Transverse colon (tissue), 4 donors: ENCODE data around the gene DPEP3. TPM values are rescaled to one million over a fixed set of nuclear protein-coding genes. Genes with fewer than 3 reads are reported as not detected.

Source experiments
- DNase-seq: peaks from one replicate; pipeline ENCODE4 v3.0.0-alpha.2; 2019
- H3K27ac ChIP-seq, 4 donors: fragments of 200-600 bp; sonication (generic); 2 replicates each; pipeline ENCODE4 v1.5.1; 2016 to 2018; ENCODE audit warnings: inconsistent platforms in 4 of 4
- H3K27me3 ChIP-seq: fragments of 200-600 bp; sonication (generic); 2 replicates; pipeline ENCODE4 v1.5.1; 2017; ENCODE audit warnings: inconsistent platforms
- H3K36me3 ChIP-seq, 4 donors: fragments of 200-600 bp; sonication (generic); 2 replicates each; pipeline ENCODE4 v1.5.1; 2017 to 2019; ENCODE audit warnings: inconsistent platforms in 4 of 4
- H3K4me1 ChIP-seq, 4 donors: fragments of 200-600 bp; sonication (generic); 2 replicates each; pipeline ENCODE4 v1.5.1; 2017 to 2020; ENCODE audit warnings: inconsistent platforms in 4 of 4
- H3K4me3 ChIP-seq, 4 donors: fragments of 200-600 bp; sonication (generic); 1 replicate in 1 of 4; 2 replicates in 3 of 4; pipeline versions ENCODE4 v1.5.1 to v1.6.1; 2017 to 2019; ENCODE audit warnings: inconsistent platforms in 4 of 4
- H3K9me3 ChIP-seq, 2 donors: fragments of 200-600 bp; sonication (generic); 2 replicates each; pipeline ENCODE4 v1.5.1; 2017 to 2019; ENCODE audit warnings: inconsistent platforms in 2 of 2
- EP300 ChIP-seq: sonication (generic); formaldehyde crosslinking; IDR thresholded peaks from one replicate; pipeline ENCODE4 v1.6.1; 2017; ENCODE audit warnings: antibody characterized with exemption, low read depth
- POLR2A ChIP-seq: fragments of 450-650 bp; IDR thresholded peaks from one replicate; pipeline ENCODE4 v1.6.1; 2016; ENCODE audit warnings: antibody characterized with exemption, mild to moderate bottlenecking, moderate library complexity
- POLR2AphosphoS5 ChIP-seq, 3 donors: sonication (generic); formaldehyde crosslinking; IDR thresholded peaks; one replicate each; pipeline ENCODE4 v1.6.1; 2016; ENCODE audit warnings: antibody characterized with exemption in 3 of 3
- WGBS, 2 donors: methylation state at CpG; one replicate each; pipeline ENCODE4 v1.1.5; 2018; ENCODE audit warnings: low coverage in 1 of 2; 5-methylcytosine and 5-hydroxymethylcytosine counted together
- in situ Hi-C, 4 donors: fragments of 200-750 bp; cut with MboI; loops; one replicate each; pipeline versions ENCODE4 v1.15.0 to v1.15.1; 2017; ENCODE audit warnings: low sequenced_read_pairs in 3 of 4, low pct_ligation_motif_present in 1 of 4, low pct_unique_long_range_greater_than_20kb in 1 of 4
- intact Hi-C: fragments of 100-400 bp; cut with DNase I; formaldehyde crosslinking; loops from one replicate; pipeline ENCODE4 v1.15.1; 2023; ENCODE audit warnings: low total_unique reads
- total RNA-seq, 4 donors: library from RNA; depleted of rRNA; stranded (reverse); fragments of >200 nt; gene quantifications; one replicate each; pipeline ENCODE4 v1.1.0, GENCODE V29; 2016
- TF ChIP-seq, protein P1 (sequence below), 5 experiments: fragments of 200-600 bp in 3 of 5; fragments of 450-650 bp in 2 of 5; sonication (generic) in 3 of 5; IDR thresholded peaks; 1 replicate in 2 of 5; 2 replicates in 3 of 5; pipeline ENCODE4 v1.5.1; 2016 to 2017; ENCODE audit warnings: antibody characterized with exemption in 5 of 5, inconsistent platforms in 3 of 5, mild to moderate bottlenecking in 2 of 5, moderate library complexity in 1 of 5

The DPEP3 gene
- total RNA-seq, 4 donors from 2014 or later: not detected

DNA sequence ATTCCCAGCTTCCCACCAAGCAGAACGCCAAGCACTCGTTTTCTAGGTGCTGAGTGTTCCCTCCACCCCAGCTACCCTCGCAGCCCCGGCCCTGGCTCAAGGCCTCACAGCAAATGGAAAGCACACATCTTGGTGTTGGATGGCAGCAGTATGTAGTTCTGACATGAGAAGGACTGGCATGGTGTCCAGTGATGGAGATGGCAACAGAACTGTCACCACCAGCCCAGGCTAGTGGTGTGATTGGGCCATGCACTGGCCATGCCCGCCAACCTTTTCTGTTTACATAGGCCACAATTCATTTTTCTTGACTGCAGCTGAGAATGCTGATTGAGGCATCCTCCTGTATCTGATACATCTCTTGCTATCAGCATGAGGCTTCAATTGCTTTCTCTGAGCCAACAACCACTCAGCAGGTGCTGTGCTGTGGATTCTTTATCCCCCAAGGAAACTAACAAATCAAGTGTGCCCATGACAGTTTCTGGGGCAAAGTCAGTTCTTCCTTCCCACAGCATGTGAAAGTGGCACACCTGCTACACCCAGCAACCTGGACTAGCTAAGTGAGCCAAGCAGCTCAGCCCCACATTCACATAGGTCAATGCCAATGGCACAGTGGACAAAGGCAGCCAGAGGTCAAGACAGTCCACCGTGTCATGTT, 15.7 kb downstream of the DPEP3 start:
- H3K36me3 ChIP-seq: no peaks in the 10 kb centered on the region
- peak overlapping the region; percentile 2 to 95 (median 24) for H3K27ac ChIP-seq
- 80 to 88% methylated on average over 2 to 6 of the region's 6 CpGs for WGBS, 2 donors
- DNase-seq: no peak
- in situ Hi-C loops: no loop called here
- intact Hi-C loops: no loop called here
- no peak overlapping the region for H3K4me3 ChIP-seq
- H3K27me3 ChIP-seq: peaks cover 19% of the 10 kb centered on the region
- peaks cover 15 to 62% (median 39%) of the 10 kb centered on the region in 4 donors for H3K4me1 ChIP-seq
- TF ChIP-seq POLR2AphosphoS5 (IDR thresholded peaks at IDR 0.05) (no peak), POLR2A (no peak), EP300 (no peak)
- TF ChIP-seq, protein P1, sequence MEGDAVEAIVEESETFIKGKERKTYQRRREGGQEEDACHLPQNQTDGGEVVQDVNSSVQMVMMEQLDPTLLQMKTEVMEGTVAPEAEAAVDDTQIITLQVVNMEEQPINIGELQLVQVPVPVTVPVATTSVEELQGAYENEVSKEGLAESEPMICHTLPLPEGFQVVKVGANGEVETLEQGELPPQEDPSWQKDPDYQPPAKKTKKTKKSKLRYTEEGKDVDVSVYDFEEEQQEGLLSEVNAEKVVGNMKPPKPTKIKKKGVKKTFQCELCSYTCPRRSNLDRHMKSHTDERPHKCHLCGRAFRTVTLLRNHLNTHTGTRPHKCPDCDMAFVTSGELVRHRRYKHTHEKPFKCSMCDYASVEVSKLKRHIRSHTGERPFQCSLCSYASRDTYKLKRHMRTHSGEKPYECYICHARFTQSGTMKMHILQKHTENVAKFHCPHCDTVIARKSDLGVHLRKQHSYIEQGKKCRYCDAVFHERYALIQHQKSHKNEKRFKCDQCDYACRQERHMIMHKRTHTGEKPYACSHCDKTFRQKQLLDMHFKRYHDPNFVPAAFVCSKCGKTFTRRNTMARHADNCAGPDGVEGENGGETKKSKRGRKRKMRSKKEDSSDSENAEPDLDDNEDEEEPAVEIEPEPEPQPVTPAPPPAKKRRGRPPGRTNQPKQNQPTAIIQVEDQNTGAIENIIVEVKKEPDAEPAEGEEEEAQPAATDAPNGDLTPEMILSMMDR (IDR thresholded peaks at IDR 0.05): no peak
- no peaks in the 10 kb centered on the region for H3K9me3 ChIP-seq

DNA sequence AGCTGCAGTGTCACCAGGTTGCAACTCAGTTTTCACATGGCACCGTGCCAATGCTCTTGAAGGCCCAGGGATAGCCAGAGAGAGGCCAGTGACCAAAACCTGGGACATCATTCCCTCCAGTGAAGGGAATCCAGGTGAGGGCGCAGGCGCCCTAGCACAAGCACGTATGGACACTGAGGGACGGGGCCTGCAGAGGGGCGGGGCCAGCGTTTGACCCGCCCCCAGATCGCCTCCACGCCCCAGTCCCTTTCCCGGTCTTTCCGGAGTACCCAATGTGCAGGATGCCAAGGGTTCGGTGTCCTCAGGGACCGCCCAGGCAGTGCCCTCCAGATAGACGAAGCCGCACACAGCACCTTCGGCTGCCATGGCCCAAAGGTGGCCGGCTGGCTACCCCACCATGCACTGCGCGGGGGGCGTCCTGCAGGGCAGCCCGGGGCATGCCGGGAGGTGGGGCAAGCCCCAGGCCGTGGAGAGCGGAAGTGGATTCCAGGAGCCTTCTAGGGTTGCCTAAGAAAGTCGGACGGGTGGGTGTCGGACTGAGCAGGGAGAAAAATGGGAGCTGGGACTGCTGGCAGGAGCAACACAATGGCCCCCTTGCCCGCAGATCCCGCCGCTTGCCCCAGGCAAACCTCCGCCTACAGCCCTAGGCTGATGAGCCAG, 16.5 kb downstream of the DPEP3 start:
- in situ Hi-C loops (no loop called here), intact Hi-C loops (no loop called here)
- peaks cover 10% of the 10 kb centered on the region for H3K27me3 ChIP-seq
- TF ChIP-seq, protein P1 (IDR thresholded peaks at IDR 0.05): no peak
- TF ChIP-seq EP300 (no peak), POLR2A (no peak), POLR2AphosphoS5 (IDR thresholded peaks at IDR 0.05) (no peak)
- peak overlapping the region; percentile 2 to 49 (median 24) for H3K27ac ChIP-seq
- H3K4me3 ChIP-seq: no peak overlapping the region
- 75% methylated on average over 32 of the region's 32 CpGs; no CpG with 5 or more reads in 1 of the 2 donors for WGBS, 2 donors
- H3K36me3 ChIP-seq: no peaks in the 10 kb centered on the region
- peaks cover 15 to 62% (median 41%) of the 10 kb centered on the region in 4 donors for H3K4me1 ChIP-seq
- H3K9me3 ChIP-seq: no peaks in the 10 kb centered on the region
- no peak for DNase-seq

DNA sequence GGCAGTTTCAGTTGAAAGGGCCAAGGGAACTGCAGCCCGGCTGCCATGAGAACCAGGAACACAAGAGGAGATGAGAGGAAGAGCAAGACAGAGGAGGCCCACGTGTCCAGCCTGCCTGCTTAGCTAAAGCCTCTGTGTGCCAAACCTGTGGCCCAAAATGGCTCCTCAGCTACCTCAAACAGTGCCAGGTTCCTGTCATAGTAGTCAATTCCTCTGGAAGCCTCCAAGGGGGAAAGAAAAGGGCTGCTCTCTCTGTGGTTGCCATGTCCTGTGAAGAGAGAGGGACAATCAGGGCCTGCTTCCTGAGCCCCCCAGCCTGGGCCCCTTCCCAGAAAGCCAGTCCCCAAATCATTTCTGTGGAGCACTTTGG, 17.0 kb downstream of the DPEP3 start:
- intact Hi-C loops (no loop called here), in situ Hi-C loops (no loop called here)
- H3K4me1 ChIP-seq: peaks cover 15 to 59% (median 41%) of the 10 kb centered on the region in 4 donors

DNA sequence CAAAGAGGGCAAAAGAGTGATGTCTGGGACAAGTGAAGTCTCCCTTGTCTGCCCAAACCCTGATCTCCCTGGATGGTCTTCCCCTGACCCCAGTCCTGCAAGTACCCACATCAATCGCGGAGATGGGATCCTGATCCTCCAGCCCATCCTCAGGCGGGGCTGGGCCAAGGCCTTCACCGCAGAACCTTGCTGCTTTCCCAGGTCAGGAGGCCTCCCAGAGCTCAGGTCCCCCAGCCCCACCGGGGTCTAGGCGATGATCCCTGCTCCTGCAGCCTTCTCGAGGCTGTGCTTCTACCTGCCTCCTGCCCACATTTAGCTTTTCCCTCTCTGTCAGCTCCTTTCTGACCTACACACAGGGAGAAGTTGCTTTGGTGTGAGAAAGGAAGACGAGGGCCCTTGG, 18.2 kb downstream of the DPEP3 start:
- in situ Hi-C loops (no loop called here), intact Hi-C loops (no loop called here)
- Histone ChIP-seq H3K4me3 (no peak overlapping the region), H3K4me1 (peaks cover 15 to 59% (median 36%) of the 10 kb centered on the region in 4 donors), H3K27ac (peak overlapping the region in 3 of 4 donors; percentile 36 to 74 (median 65)), H3K9me3 (no peaks in the 10 kb centered on the region), H3K36me3 (no peaks in the 10 kb centered on the region), H3K27me3 (no peaks in the 10 kb centered on the region)
- WGBS, 2 donors: 99% methylated on average over 8 of the region's 8 CpGs; no CpG with 5 or more reads in 1 of the 2 donors
- DNase-seq: no peak
- no peak for TF ChIP-seq POLR2AphosphoS5 (IDR thresholded peaks at IDR 0.05)
- TF ChIP-seq, protein P1 (IDR thresholded peaks at IDR 0.05): no peak
- no peak for TF ChIP-seq POLR2A
- TF ChIP-seq EP300: no peak

More for the DNA sequence above, 17.0 kb downstream of the DPEP3 start:
- Histone ChIP-seq H3K27me3 (peaks cover 7% of the 10 kb centered on the region), H3K4me3 (no peak overlapping the region), H3K27ac (peak overlapping the region; percentile 2 to 49 (median 24)), H3K36me3 (no peaks in the 10 kb centered on the region), H3K9me3 (no peaks in the 10 kb centered on the region)
- no peak for DNase-seq
- WGBS, 2 donors: 68 to 80% methylated on average over 1 to 2 of the region's 2 CpGs
- no peak for TF ChIP-seq EP300
